IMR-90 (cell line): Measurements from ENCODE around the gene SYNPO2. TPM values are rescaled to one million over a fixed set of nuclear protein-coding genes. Genes with fewer than 3 reads are reported as not detected.

Source experiments
- ATAC-seq: fragments of 200-7000 bp; cut with Tn5 transposase; 2 replicates; pipeline ENCODE4 v1.9.1; 2020; ENCODE audit warnings: low read depth, mild to moderate bottlenecking, moderate library complexity
- BruUV-seq: library from RNA; stranded (reverse); fragments of 400-500 nt; replicated peaks from 2 replicates; lab custom pipeline; 2021; lab: Mats Ljungman, UMichigan
- CTCF ChIA-PET: fragments of 300-600 bp; formaldehyde crosslinking; extraction: SDS; loops from one replicate; lab custom pipeline; 2021; ENCODE audit warnings: antibody characterized with exemption; lab: Yijun Ruan, JAX
- POLR2A ChIA-PET: fragments of 300-600 bp; sonication (Branson Sonifier 250); formaldehyde crosslinking; loops from one replicate; lab custom pipeline; 2022; ENCODE audit warnings: antibody characterized with exemption; ENCODE audit not compliant: unreplicated experiment; lab: Charles Lee
- DNase-seq: peaks from one replicate; pipeline ENCODE4 v3.0.0; 2013
- H2AFZ ChIP-seq: replicated peaks from 2 replicates; pipeline ENCODE3; 2013; ENCODE audit warnings: low read length, mild to moderate bottlenecking; ENCODE audit not compliant: poor library complexity
- H2AK5ac ChIP-seq: 2 replicates; pipeline ENCODE4 v1.6.1; 2013; ENCODE audit warnings: low read depth, low read length, inconsistent platforms
- H2AK9ac ChIP-seq: replicated peaks from 2 replicates; pipeline ENCODE3; 2013; ENCODE audit warnings: mild to moderate bottlenecking, low read depth, low read length, moderate library complexity; ENCODE audit not compliant: poor library complexity
- H2BK120ac ChIP-seq: 2 replicates; pipeline ENCODE4 v1.6.1; 2013; ENCODE audit warnings: low read depth, low read length, inconsistent platforms
- H2BK15ac ChIP-seq: 3 replicates; pipeline ENCODE4 v1.6.1; 2013; ENCODE audit warnings: low read depth, low read length, inconsistent platforms
- H2BK20ac ChIP-seq: 2 replicates; pipeline ENCODE4 v1.6.1; 2013; ENCODE audit warnings: low read depth, mild to moderate bottlenecking, inconsistent platforms, low read length, moderate library complexity
- H2BK5ac ChIP-seq: 2 replicates; pipeline ENCODE4 v1.6.1; 2013; ENCODE audit warnings: mild to moderate bottlenecking, low read depth, low read length, inconsistent platforms; ENCODE audit not compliant: poor library complexity, severe bottlenecking
- H3K14ac ChIP-seq: replicated peaks from 2 replicates; pipeline ENCODE4 v1.6.1; 2013; ENCODE audit warnings: low read depth, low read length, inconsistent platforms
- H3K18ac ChIP-seq: 2 replicates; pipeline ENCODE4 v1.6.1; 2013; ENCODE audit warnings: low read depth, low read length, control low read depth
- H3K23ac ChIP-seq: 2 replicates; pipeline ENCODE4 v1.6.1; 2013; ENCODE audit warnings: low read depth, low read length, inconsistent platforms
- H3K27ac ChIP-seq: 2 replicates; pipeline ENCODE4 v1.5.1; 2013; ENCODE audit warnings: mild to moderate bottlenecking, control low read depth, low read length; ENCODE audit not compliant: insufficient read depth
- H3K27me3 ChIP-seq: 2 replicates; pipeline ENCODE4 v1.6.1; 2013; ENCODE audit warnings: low read length; ENCODE audit not compliant: control insufficient read depth, insufficient read depth
- H3K36me3 ChIP-seq: 2 replicates; pipeline ENCODE4 v1.6.1; 2013; ENCODE audit warnings: low read length, mixed read lengths; ENCODE audit not compliant: control insufficient read depth, insufficient read depth
- H3K4ac ChIP-seq: 2 replicates; pipeline ENCODE4 v1.6.1; 2013; ENCODE audit warnings: low read depth, low read length, inconsistent platforms
- H3K4me1 ChIP-seq: 2 replicates; pipeline ENCODE4 v1.6.1; 2013; ENCODE audit warnings: low read length, mixed read lengths; ENCODE audit not compliant: control insufficient read depth, insufficient read depth
- H3K4me2 ChIP-seq: 2 replicates; pipeline ENCODE4 v1.6.1; 2013; ENCODE audit warnings: low read depth, mild to moderate bottlenecking, control low read depth, low read length, moderate library complexity
- H3K4me3 ChIP-seq: 2 replicates; pipeline ENCODE4 v1.5.1; 2013; ENCODE audit warnings: low read depth, mild to moderate bottlenecking, control low read depth, low read length, moderate library complexity; ENCODE audit not compliant: insufficient read depth
- H3K56ac ChIP-seq: 2 replicates; pipeline ENCODE4 v1.6.1; 2013; ENCODE audit warnings: low read length, inconsistent platforms; ENCODE audit not compliant: insufficient read depth; ENCODE audit errors: extremely low read depth
- H3K79me1 ChIP-seq, 2 experiments: 2 replicates each; pipeline ENCODE4 v1.6.1; 2013; ENCODE audit warnings: low read length in 2 of 2, inconsistent platforms in 1 of 2, low read depth in 1 of 2
- H3K9ac ChIP-seq: 2 replicates; pipeline ENCODE4 v1.6.1; 2013; ENCODE audit warnings: low read depth, low read length, control low read depth
- H3K9me1 ChIP-seq: 2 replicates; pipeline ENCODE4 v1.6.1; 2013; ENCODE audit warnings: low read length, inconsistent platforms; ENCODE audit not compliant: insufficient read depth
- H3K9me3 ChIP-seq: 2 replicates; pipeline ENCODE4 v1.6.1; 2013; ENCODE audit warnings: low read length; ENCODE audit not compliant: control insufficient read depth, insufficient read depth
- H4K20me1 ChIP-seq: 2 replicates; pipeline ENCODE4 v1.6.1; 2013; ENCODE audit warnings: low read length, inconsistent platforms; ENCODE audit not compliant: insufficient read depth
- H4K5ac ChIP-seq: 2 replicates; pipeline ENCODE4 v1.6.1; 2013; ENCODE audit warnings: mild to moderate bottlenecking, low read depth, low read length, control low read depth
- H4K8ac ChIP-seq, 2 experiments: 2 replicates each; pipeline ENCODE4 v1.6.1; 2013; ENCODE audit warnings: low read depth in 2 of 2, low read length in 2 of 2, control low read depth in 1 of 2, inconsistent platforms in 1 of 2
- H4K91ac ChIP-seq: 2 replicates; pipeline ENCODE4 v1.6.1; 2013; ENCODE audit warnings: low read depth, low read length, inconsistent platforms; ENCODE audit not compliant: insufficient read depth
- CHD1 ChIP-seq: IDR thresholded peaks from 2 replicates; pipeline ENCODE4 v1.6.1; 2012; ENCODE audit warnings: low read depth, low read length, improper control_type of control experiment
- FOS ChIP-seq: fragments of 150-350 bp; IDR thresholded peaks from 2 replicates; pipeline ENCODE4 v1.6.1; 2016; ENCODE audit warnings: low read depth, low read length
- MAZ ChIP-seq: IDR thresholded peaks from 2 replicates; pipeline ENCODE4 v1.6.1; 2012; ENCODE audit warnings: low read depth, mild to moderate bottlenecking, low read length, improper control_type of control experiment, moderate library complexity, borderline replicate concordance
- NFE2L2 ChIP-seq: fragments of 150-350 bp; IDR thresholded peaks from 2 replicates; pipeline ENCODE4 v1.6.1; 2016; ENCODE audit warnings: low read depth, mild to moderate bottlenecking, low read length
- RFX5 ChIP-seq: IDR thresholded peaks from 2 replicates; pipeline ENCODE4 v1.8.0; 2012; ENCODE audit warnings: low read depth, mild to moderate bottlenecking, low read length, moderate library complexity
- SMC3 ChIP-seq: fragments of 150-350 bp; IDR thresholded peaks from 2 replicates; pipeline ENCODE4 v1.6.1; 2016; ENCODE audit warnings: low read depth, mild to moderate bottlenecking, antibody characterized with exemption, low read length, moderate library complexity
- WGBS, 2 experiments: methylation state at CpG; one replicate each; pipeline versions ENCODE4 v1.1.5 to v1.1.7; 2013; ENCODE audit warnings: missing lambda C conversion rate in 2 of 2; ENCODE audit not compliant: insufficient read length in 1 of 2; ENCODE audit errors: extremely low coverage in 2 of 2; 5-methylcytosine and 5-hydroxymethylcytosine counted together
- dilution Hi-C: fragments of 300-500 bp; cut with HindIII; formaldehyde crosslinking; loops from one replicate; pipeline ENCODE4 v1.14.3; 2018; ENCODE audit warnings: low sequenced_read_pairs; ENCODE audit not compliant: unreplicated experiment
- in situ Hi-C: fragments of 300-500 bp; cut with MboI; formaldehyde crosslinking; loops from 3 replicates; pipeline ENCODE4 v1.14.3; 2019; ENCODE audit warnings: low sequenced_read_pairs, inconsistent platforms, mixed read lengths
- intact Hi-C: fragments of 100-400 bp; cut with micrococcal nuclease; formaldehyde crosslinking; loops from 2 replicates; pipeline ENCODE4 v1.10.0; 2022
- polyA plus RNA-seq, 3 experiments: library from polyadenylated mRNA; depleted of rRNA; stranded (reverse); fragments of >200 nt; gene quantifications; 2 replicates each; pipeline ENCODE4 v1.2.3, GENCODE V29; 2012; ENCODE audit warnings: low replicate concordance in 1 of 3
- total RNA-seq: library from RNA; depleted of rRNA; stranded (reverse); fragments of >200 nt; gene quantifications from 2 replicates; pipeline ENCODE4 v1.2.3, GENCODE V29; 2012

SYNPO2 gene
- total and polyA plus RNA-seq, 2 of the 4 experiments (the other 2 are of a cell fraction): 0.99 to 1.8 TPM

DNA sequence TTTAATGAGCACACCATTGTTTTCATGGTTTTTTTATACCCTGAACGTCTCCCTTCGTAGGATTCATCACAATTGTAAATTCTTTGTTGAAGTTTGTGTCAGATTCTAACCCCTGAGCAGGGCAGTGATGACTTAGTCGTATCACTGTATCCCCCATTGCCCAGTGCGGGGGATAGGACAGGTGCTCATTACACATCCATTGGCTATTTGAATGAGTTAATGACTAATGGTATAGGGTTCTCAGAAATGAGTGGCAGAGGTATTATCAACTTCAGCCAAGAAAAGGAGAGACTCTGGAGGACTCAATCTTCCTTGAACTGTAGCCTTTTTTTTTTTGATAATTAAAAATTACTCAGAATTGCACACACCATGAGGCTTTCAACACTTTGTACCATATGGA lies 64.6 kb downstream of the SYNPO2 start:
- Histone ChIP-seq H2AFZ (no peak overlapping the region), H3K9ac (no peak overlapping the region), H4K91ac (no peak overlapping the region), H3K4ac (no peak overlapping the region), H3K4me1 (no peaks in the 10 kb centered on the region), H3K79me1 (no peaks in the 10 kb centered on the region), H2AK9ac (no peak overlapping the region), H2BK20ac (no peak overlapping the region), H2BK5ac (no peak overlapping the region), H2BK15ac (no peak overlapping the region), H3K36me3 (no peaks in the 10 kb centered on the region), H3K4me2 (no peak overlapping the region), H3K9me3 (no peaks in the 10 kb centered on the region), H3K4me3 (no peak overlapping the region), H3K27ac (no peak overlapping the region), H3K14ac (no peak overlapping the region), H4K5ac (no peak overlapping the region), H3K18ac (no peak overlapping the region), H4K8ac (no peak overlapping the region), H2BK120ac (no peak overlapping the region), H3K23ac (no peak overlapping the region), H4K20me1 (no peaks in the 10 kb centered on the region), H3K56ac (no peak overlapping the region), H2AK5ac (no peak overlapping the region), H3K27me3 (no peaks in the 10 kb centered on the region), H3K9me1 (no peaks in the 10 kb centered on the region)
- dilution Hi-C loops: no loop called here
- POLR2A ChIA-PET: no interaction called here
- CTCF ChIA-PET: interaction anchor here (0.9 kb wide), 1 partner anchor 10 kb away, joined by 3 read pairs; no protein-coding TSS in a partner anchor
- DNase-seq: no peak
- BruUV-seq: no TSS peak
- no peak for TF ChIP-seq NFE2L2
- no peak for TF ChIP-seq RFX5
- no peak for TF ChIP-seq SMC3
- TF ChIP-seq MAZ: no peak
- no peak for TF ChIP-seq FOS
- TF ChIP-seq CHD1: no peak
- 50% methylated on average over 2 of the region's 4 CpGs; no CpG with 5 or more reads in 1 of the 2 experiments for whole genome bisulfite sequencing, 2 experiments
- ATAC-seq: no peak
- in situ Hi-C loops: loop anchor here (25.0 kb wide), 1 partner anchor 416 kb away; no protein-coding TSS in a partner anchor
- intact Hi-C loops: no loop called here
